ENCODE measurements around the gene EBF4.
"Not testable (repeated sequence)": the region's sequence is repeated elsewhere in the genome, so short reads cannot be mapped to it uniquely, and the experiment has no call there.

EBF4 gene

DNA sequence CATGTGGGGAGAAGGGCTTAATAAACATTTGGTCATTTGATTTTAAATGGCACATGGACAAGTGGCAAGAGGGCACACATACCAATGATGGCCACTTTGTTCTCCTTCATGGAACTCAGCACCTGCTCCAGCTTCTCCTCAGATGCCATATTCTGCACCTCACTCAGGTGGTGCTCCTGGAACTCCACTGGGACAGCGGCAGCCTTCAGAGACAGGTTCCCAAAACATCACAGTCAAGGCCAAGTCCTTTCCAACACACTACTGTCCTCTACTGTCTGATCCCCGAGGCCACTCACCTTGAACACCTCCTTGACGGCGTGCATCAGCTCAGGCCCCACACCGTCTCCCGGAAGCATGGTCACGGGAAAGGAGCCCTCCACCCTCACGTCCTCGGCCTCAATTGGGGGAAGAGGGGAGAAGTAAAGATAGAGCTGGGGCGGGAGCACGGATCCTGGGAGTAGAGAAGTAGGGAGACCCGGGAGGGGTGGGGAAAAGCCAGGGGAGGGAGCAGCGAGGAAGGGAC, 29.2 kb upstream of the EBF4 start:
- TF ChIP-seq L3MBTL2 (conservative IDR thresholded peaks at IDR 0.05) (no peak), ZNF384 (IDR thresholded peaks at IDR 0.05) (no peak), NFRKB (IDR thresholded peaks at IDR 0.05) (no peak)
- ChIA-PET CTCF (interaction anchor here (0.7 kb wide), 1 partner anchor 12 kb away, joined by 3 read pairs; no protein-coding TSS in a partner anchor), POLR2A (interaction anchor here (0.9 to 5.4 kb wide), 8 partner anchors 9 to 382 kb away, joined by 3 to 79 read pairs (median 4); partner anchors contain the start of genes MRPS26, NOP56 and SNRPB)
- DNase-seq (ENCODE audit: extremely low spot score) = no peak

DNA sequence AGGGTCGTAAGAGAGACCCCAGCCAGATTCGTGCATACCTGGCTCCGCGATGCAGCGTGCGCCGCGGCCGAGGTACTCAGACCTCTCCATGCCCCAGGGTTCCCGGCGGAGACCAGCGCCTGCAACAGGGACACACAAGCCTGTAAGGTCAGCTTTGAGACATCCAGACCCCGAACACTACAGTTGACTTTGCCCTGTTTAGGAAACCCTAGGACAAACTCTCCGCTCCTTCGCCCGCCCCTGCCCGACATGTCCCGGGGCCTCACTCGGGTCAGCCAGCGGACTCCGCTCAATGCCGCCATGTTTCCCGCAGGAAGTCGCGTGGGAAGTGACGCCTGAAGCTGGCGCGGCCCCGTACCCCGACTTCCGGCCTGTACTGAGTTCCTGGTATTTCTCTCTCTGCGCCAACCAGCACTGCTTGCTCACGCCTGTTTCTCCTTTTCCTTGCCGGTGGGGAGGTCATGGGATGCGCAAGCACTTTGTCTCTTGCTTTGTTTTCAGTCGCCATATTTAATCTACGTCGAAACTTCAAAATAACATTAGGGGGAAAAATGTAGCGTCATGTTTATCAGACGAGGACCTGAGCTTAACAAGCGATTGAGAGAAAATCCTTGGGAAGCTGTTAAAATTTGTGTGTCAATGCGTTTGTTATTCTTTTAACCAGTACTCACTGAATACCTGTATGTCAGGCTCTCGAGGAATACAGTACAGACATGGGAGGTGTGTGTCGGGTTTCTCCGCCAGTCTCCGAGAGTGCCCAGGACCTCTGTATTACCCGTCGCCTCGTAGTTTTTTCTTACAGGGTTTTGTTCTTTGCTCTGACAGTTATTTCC, 28.5 kb upstream of the EBF4 start, which contains the start of gene IDH3B:
Gene IDH3B (minus strand): TSS at position 330 of the 833 bp plus-strand sequence. CDS start 28 bp downstream, at position 302.
- DNase-seq (ENCODE audit: extremely low spot score) = peak; percentile 90
- no peak for TF ChIP-seq TARDBP (IDR thresholded peaks at IDR 0.05)
- TF ChIP-seq L3MBTL2 (conservative IDR thresholded peaks at IDR 0.05) = peak; percentile 74
- TF ChIP-seq, protein P1, sequence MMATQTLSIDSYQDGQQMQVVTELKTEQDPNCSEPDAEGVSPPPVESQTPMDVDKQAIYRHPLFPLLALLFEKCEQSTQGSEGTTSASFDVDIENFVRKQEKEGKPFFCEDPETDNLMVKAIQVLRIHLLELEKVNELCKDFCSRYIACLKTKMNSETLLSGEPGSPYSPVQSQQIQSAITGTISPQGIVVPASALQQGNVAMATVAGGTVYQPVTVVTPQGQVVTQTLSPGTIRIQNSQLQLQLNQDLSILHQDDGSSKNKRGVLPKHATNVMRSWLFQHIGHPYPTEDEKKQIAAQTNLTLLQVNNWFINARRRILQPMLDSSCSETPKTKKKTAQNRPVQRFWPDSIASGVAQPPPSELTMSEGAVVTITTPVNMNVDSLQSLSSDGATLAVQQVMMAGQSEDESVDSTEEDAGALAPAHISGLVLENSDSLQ (IDR thresholded peaks at IDR 0.05) = no peak
- TF ChIP-seq FOXA1 (IDR thresholded peaks at IDR 0.05) = no peak
- TF ChIP-seq ZNF384 (IDR thresholded peaks at IDR 0.05) = no peak
- peak; percentile 84 for TF ChIP-seq ELF4 (IDR thresholded peaks at IDR 0.05)
- TF ChIP-seq SP1 (IDR thresholded peaks at IDR 0.05) = no peak
- peak; percentile 73 for TF ChIP-seq NFRKB (IDR thresholded peaks at IDR 0.05)
- TF ChIP-seq FOXM1 (IDR thresholded peaks at IDR 0.05; ENCODE audit: borderline replicate concordance) = no peak
- no peak for TF ChIP-seq LEF1 (IDR thresholded peaks at IDR 0.05; ENCODE audit: borderline replicate concordance)
- TF ChIP-seq ARNT (IDR thresholded peaks at IDR 0.05) = no peak
- no peak for TF ChIP-seq CTBP1 (IDR thresholded peaks at IDR 0.05; ENCODE audit: borderline replicate concordance)
- peak; percentile 81 for TF ChIP-seq FOXK2 (IDR thresholded peaks at IDR 0.05)
- TF ChIP-seq SUZ12 (IDR thresholded peaks at IDR 0.05) = no peak
- ChIA-PET CTCF (no interaction called here), POLR2A (interaction anchor here (0.6 to 5.4 kb wide), 12 partner anchors 10 to 457 kb away, joined by 3 to 79 read pairs (median 3); partner anchors contain the start of genes MRPS26, NOP56 and SNRPB)

DNA sequence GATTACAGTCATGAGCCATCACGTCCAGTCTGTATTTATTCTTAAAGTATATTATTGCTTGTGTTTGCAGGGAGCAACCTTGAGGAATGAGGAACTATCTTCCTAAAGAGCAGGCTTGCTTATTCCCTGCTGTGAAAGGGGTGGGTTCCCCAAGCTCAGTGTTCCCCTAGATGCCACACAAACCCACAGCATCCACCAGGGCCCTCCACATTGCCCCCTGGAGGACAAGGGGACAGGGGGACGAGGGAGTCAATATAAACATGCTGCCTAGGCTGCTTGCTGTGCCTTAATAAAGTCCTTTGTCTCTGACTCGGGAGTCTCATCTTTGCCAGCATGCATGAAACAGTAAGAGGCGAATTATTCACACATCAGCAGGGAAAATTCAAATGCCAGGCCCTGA, 20.6 kb upstream of the EBF4 start:
- ChIA-PET CTCF (interaction anchor here (1.4 kb wide), 1 partner anchor 69 kb away, joined by 3 read pairs; no protein-coding TSS in a partner anchor), POLR2A (no interaction called here)
- DNase-seq (ENCODE audit: extremely low spot score) = no peak
- TF ChIP-seq NFRKB (IDR thresholded peaks at IDR 0.05) (no peak), ZNF384 (IDR thresholded peaks at IDR 0.05) (no peak), TARDBP (IDR thresholded peaks at IDR 0.05) (no peak), FOXA1 (IDR thresholded peaks at IDR 0.05) (no peak), SUZ12 (IDR thresholded peaks at IDR 0.05) (no peak), LEF1 (IDR thresholded peaks at IDR 0.05; ENCODE audit: borderline replicate concordance) (no peak), L3MBTL2 (conservative IDR thresholded peaks at IDR 0.05) (no peak), FOXM1 (IDR thresholded peaks at IDR 0.05; ENCODE audit: borderline replicate concordance) (no peak), ELF4 (IDR thresholded peaks at IDR 0.05) (no peak)

DNA sequence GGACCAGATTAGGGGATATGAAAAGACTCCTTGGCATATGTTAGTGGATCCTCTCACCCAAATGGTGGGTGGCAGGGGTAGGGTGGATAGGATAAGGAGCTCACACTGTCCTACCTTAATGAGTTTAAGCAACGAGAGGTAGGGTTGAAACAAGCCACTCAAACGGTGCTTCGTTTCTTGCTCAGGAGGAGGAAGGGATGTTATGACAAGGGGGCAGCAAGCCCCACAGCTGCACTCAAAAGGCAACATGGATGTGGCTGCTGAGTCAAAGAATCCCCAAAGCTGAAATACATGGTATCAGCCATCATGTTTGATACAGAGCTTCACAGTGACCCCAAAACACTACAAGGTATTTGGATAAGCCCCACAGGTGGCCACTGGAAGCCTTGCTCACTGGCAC, 20.1 kb upstream of the EBF4 start:
- ChIA-PET POLR2A (interaction anchor here (3.1 kb wide), 1 partner anchor 9 kb away, joined by 13 read pairs; the partner anchor contains the start of gene IDH3B), CTCF (interaction anchor here (0.5 to 1.4 kb wide), 2 partner anchors 69 to 284 kb away, joined by 3 to 5 read pairs; no protein-coding TSS in a partner anchor)
- TF ChIP-seq LEF1 (IDR thresholded peaks at IDR 0.05; ENCODE audit: borderline replicate concordance) (no peak), ZNF384 (IDR thresholded peaks at IDR 0.05) (no peak), NFRKB (IDR thresholded peaks at IDR 0.05) (no peak), HDGF (IDR thresholded peaks at IDR 0.05; ENCODE audit: borderline replicate concordance) (no peak), ARNT (IDR thresholded peaks at IDR 0.05) (no peak), ELF4 (IDR thresholded peaks at IDR 0.05) (no peak), FOXA1 (IDR thresholded peaks at IDR 0.05) (no peak)
- TF ChIP-seq, protein P1 (IDR thresholded peaks at IDR 0.05) = no peak

DNA sequence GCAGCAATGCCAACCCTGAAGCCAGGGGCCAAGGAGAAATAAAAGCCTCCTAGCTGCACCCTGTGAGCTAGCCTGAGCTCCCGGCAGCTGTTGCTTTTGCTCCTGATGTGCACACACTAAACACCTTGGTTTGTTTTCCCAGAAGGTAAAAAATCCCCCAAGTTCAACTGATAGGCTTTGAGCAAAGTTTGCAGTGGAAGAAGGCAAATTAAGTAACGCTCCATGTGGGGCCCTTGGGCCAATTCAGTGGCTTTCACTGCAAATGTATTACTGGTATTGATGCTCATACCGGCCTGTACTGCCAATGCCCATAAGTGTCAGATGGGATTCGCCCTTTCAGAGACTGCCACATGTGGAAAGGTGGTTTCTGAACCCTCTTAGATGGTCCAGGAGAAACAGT, 19.1 kb upstream of the EBF4 start:
- ChIA-PET POLR2A (interaction anchor here (3.1 kb wide), 1 partner anchor 10 kb away, joined by 13 read pairs; the partner anchor contains the start of gene IDH3B), CTCF (interaction anchor here (0.6 to 1.4 kb wide), 4 partner anchors 47 to 216 kb away, joined by 3 read pairs; no protein-coding TSS in a partner anchor)
- DNase-seq (ENCODE audit: extremely low spot score) = no peak
- no peak for TF ChIP-seq HDGF (IDR thresholded peaks at IDR 0.05; ENCODE audit: borderline replicate concordance)
- no peak for TF ChIP-seq ARNT (IDR thresholded peaks at IDR 0.05)
- TF ChIP-seq ELF4 (IDR thresholded peaks at IDR 0.05) = no peak
- TF ChIP-seq LEF1 (IDR thresholded peaks at IDR 0.05; ENCODE audit: borderline replicate concordance) = no peak

More for the DNA sequence above, 20.1 kb upstream of the EBF4 start:
- no peak for DNase-seq (ENCODE audit: extremely low spot score)

DNA sequence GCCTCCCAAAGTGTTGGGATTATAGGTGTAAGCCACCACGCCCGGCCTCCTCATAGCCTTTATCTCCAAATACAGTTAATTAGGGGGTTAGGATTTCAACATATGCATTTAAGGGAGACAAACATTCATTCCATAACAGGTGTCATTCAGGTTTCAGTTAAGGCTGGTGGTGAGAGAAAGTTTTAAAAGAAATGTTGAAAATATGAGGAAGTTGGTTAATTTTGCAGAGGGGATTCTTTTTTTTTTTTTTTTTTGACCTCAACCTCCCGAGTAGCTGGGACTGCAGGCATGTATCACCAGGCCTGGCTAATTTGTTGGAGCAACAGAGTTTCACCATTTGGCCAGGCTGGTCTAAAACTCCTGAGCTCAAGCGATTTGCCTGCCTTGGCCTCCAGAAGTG, 12.5 kb upstream of the EBF4 start:
- POLR2A ChIA-PET = no interaction called here
- TF ChIP-seq LEF1 (IDR thresholded peaks at IDR 0.05; ENCODE audit: borderline replicate concordance) (no peak), FOXA1 (IDR thresholded peaks at IDR 0.05) (no peak), HDGF (IDR thresholded peaks at IDR 0.05; ENCODE audit: borderline replicate concordance) (no peak), BHLHE40 (IDR thresholded peaks at IDR 0.05; ENCODE audit: borderline replicate concordance) (no peak), SP1 (IDR thresholded peaks at IDR 0.05) (no peak)
- TF ChIP-seq, protein P1 (IDR thresholded peaks at IDR 0.05) = no peak
- CTCF ChIA-PET = no interaction called here
- no peak for DNase-seq (ENCODE audit: extremely low spot score)

DNA sequence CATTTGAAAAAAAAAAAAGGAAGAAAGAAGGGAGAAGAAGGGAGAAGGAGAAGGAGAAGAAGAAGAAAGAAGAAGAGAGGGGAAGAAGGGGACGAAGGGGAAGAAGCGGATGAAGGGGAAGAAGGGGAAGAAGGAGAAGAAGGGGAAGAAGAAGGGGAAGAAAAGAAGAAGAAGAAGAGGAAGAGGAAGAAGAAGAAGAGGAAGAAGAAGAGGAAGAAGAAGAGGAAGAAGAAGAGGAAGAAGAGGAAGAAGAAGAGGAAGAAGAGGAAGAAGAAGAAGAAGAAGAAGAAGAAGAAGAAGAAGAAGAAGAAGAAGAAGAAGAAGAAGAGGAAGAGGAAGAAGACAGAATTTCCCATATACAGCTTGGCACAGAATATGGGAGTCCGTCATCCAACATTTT, 10.5 kb upstream of the EBF4 start:
- CTCF ChIA-PET; POLR2A ChIA-PET; DNase-seq (ENCODE audit: extremely low spot score): not testable (repeated sequence)

DNA sequence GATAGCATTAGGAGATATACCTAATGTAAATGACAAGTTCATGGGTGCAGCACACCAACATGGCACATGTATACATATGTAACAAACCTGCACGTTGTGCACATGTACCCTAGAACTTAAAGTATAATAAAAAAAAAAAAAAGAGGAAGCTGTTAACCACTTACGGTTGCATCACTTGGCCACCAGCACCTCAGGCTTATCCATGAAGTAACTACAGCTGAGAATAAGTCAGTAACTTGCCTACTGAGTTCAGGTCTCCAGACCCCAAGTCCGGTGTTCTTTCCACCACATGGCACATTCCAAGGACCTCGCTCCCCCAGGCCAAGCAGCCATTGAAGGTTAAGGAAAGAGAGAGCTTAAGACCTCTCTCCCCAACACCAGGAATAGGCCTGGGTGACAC, 7.8 kb upstream of the EBF4 start:
- DNase-seq (ENCODE audit: extremely low spot score); CTCF ChIA-PET: not testable (repeated sequence)
- POLR2A ChIA-PET = interaction anchor here (1.1 to 1.5 kb wide), 2 partner anchors 33 to 56 kb away, joined by 3 to 6 read pairs; partner anchors contain the start of gene NOP56

All from HEK293T (cell line).